GM12891 (cell line): ENCODE measurements around the gene MAD1L1.

Experiments
- POLR2A ChIP-seq: IDR thresholded peaks from 2 replicates; pipeline ENCODE4 v1.6.1; 2011; ENCODE audit warnings: low read depth, low read length, control low read depth
- POLR2AphosphoS5 ChIP-seq: IDR thresholded peaks from 2 replicates; pipeline ENCODE4 v1.6.1; 2011; ENCODE audit warnings: low read depth, low read length, control low read depth

GRCh38 chr7:2048006-2048405 lies 184.7 kb downstream of the MAD1L1 start:
- TF ChIP-seq POLR2A (no peak), POLR2AphosphoS5 (no peak)
